Fibroblast of villous mesenchyme (primary cell): ENCODE results near the gene TXNDC11. TPM values are rescaled to one million over a fixed set of nuclear protein-coding genes. Genes with fewer than 3 reads are reported as not detected.

Source experiments
- DNase-seq: peaks from one replicate; pipeline ENCODE4 v3.0.0-alpha.2; 2010; ENCODE audit warnings: low read depth
- H3K4me3 ChIP-seq: 2 replicates; pipeline ENCODE4 v1.5.1; 2011; ENCODE audit warnings: low read depth, mild to moderate bottlenecking, low read length
- total RNA-seq: library from RNA; depleted of rRNA; stranded (reverse); fragments of >200 nt; gene quantifications from 2 replicates; pipeline ENCODE4 v1.2.3, GENCODE V29; 2012
- TF ChIP-seq, protein P1 (sequence below): IDR thresholded peaks from 2 replicates; pipeline ENCODE4 v1.5.1; 2012; ENCODE audit warnings: low read depth, mild to moderate bottlenecking, low read length; ENCODE audit not compliant: insufficient read depth

Gene TXNDC11
- total RNA-seq, 1 donor, result 30.2 TPM

GRCh38 chr16:11725457-11725856, 17.2 kb downstream of the TXNDC11 start:
- no peak for DNase-seq
- H3K4me3 ChIP-seq, result no peak overlapping the region
- TF ChIP-seq, protein P1, sequence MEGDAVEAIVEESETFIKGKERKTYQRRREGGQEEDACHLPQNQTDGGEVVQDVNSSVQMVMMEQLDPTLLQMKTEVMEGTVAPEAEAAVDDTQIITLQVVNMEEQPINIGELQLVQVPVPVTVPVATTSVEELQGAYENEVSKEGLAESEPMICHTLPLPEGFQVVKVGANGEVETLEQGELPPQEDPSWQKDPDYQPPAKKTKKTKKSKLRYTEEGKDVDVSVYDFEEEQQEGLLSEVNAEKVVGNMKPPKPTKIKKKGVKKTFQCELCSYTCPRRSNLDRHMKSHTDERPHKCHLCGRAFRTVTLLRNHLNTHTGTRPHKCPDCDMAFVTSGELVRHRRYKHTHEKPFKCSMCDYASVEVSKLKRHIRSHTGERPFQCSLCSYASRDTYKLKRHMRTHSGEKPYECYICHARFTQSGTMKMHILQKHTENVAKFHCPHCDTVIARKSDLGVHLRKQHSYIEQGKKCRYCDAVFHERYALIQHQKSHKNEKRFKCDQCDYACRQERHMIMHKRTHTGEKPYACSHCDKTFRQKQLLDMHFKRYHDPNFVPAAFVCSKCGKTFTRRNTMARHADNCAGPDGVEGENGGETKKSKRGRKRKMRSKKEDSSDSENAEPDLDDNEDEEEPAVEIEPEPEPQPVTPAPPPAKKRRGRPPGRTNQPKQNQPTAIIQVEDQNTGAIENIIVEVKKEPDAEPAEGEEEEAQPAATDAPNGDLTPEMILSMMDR, result no peak

GRCh38 chr16:11722468-11722808, 20.2 kb downstream of the TXNDC11 start:
- H3K4me3 ChIP-seq, result no peak overlapping the region
- TF ChIP-seq, protein P1, result no peak
- no peak for DNase-seq

DNA sequence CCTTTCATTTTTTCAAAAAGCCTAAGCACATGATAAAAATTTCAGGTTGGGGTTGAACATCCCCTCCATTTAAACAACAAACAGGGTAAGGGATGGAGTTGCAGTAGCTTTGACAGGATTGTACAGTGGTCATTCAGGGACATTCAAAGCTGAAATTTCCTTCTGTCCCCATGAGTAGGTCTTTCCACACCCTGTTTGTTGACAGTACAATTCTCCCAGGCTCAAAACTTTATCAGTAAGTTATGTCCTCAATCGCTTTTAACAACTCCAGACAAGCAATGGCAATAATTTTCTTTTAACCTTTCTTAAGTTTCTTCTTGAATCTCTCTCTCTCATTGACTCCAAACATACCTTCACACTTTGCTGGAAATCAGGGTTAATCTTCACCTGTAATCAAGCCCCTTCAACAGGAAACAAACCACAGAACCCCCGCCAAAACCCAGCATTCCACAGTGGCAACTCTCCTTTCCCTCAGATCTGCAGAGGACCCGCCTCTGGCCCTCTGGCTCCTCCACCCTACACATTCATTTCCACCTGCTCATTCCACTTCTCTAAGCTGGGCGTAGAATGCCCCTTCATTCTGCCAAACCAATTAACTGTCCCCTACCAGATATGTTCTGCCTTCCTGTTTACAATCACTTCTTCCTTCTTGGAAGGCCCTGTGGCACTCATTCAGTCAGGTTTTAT, 20.7 kb downstream of the TXNDC11 start:
- no peak overlapping the region for H3K4me3 ChIP-seq
- DNase-seq, result no peak
- TF ChIP-seq, protein P1, result no peak

DNA sequence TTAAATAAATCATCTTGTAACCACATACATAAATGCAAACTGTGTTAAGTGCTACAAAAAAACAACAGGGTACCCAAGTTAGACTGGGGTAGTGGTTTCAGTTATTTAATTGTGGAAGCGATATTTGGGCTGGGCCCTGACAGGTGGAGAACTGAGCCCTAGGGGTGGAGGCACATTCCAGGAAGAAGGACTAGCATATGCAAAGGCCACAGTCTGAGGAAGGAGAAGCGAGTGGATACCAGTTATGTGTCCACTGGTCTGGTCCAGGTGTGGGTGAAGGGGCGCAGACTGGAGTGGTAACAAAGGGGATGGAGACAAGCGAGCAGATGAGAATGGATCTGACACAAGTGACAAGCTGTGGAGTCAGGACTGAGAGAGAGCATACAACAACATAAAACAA, 22.9 kb downstream of the TXNDC11 start:
- no peak overlapping the region for H3K4me3 ChIP-seq
- no peak for DNase-seq
- TF ChIP-seq, protein P1, result no peak

DNA sequence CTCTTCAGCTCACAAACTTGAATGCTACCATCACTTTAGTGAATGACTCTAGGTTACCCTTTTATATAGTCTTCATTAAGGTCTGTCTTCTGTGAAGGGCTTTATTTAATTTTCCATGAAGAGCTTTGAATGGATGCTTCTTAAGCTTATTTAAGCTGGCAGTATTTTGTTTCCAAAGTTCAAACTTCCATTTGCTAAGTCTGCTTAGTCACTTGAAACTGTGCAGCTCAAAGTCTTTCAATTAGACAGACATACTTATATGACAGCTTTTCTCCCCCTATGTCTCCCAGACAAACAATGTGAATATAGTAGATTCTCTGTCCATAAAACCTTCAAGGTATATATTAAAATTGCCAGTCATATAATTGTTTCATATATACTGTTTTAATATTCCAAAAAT, 23.5 kb downstream of the TXNDC11 start:
- no peak for DNase-seq
- no peak overlapping the region for H3K4me3 ChIP-seq
- TF ChIP-seq, protein P1, result no peak

- TF ChIP-seq, protein P1, result no peak
- no peak for DNase-seq
- H3K4me3 ChIP-seq, result no peak overlapping the region
Measured at GRCh38 chr16:11717811-11718210, 24.8 kb downstream of the TXNDC11 start.

- DNase-seq, result no peak
- TF ChIP-seq, protein P1, result no peak
- no peak overlapping the region for H3K4me3 ChIP-seq
Measured at GRCh38 chr16:11716336-11716735, 26.3 kb downstream of the TXNDC11 start.
